ENCODE results near the gene INPP5E.

DNA sequence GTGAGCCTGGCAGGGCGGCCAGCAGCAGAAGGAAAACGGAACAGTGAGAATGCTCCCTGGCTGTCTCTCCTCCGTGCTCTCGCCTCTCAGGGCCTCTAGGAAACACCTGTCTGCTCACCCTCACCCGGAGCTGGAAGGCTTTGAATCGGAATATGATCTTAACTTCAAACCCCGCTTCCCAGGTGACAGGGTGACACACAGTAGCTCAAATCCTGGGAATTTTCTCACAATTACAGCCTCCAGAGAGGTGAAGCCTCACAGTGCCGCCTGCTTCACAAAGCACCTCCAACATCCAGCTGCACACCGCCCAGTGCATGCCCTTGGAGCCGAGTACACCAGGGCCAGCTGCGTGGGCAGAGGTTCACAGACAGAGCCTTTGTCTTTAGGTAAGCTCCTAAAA lies 30.7 kb upstream of the INPP5E start:
- TF ChIP-seq, protein P1, sequence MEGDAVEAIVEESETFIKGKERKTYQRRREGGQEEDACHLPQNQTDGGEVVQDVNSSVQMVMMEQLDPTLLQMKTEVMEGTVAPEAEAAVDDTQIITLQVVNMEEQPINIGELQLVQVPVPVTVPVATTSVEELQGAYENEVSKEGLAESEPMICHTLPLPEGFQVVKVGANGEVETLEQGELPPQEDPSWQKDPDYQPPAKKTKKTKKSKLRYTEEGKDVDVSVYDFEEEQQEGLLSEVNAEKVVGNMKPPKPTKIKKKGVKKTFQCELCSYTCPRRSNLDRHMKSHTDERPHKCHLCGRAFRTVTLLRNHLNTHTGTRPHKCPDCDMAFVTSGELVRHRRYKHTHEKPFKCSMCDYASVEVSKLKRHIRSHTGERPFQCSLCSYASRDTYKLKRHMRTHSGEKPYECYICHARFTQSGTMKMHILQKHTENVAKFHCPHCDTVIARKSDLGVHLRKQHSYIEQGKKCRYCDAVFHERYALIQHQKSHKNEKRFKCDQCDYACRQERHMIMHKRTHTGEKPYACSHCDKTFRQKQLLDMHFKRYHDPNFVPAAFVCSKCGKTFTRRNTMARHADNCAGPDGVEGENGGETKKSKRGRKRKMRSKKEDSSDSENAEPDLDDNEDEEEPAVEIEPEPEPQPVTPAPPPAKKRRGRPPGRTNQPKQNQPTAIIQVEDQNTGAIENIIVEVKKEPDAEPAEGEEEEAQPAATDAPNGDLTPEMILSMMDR (IDR thresholded peaks at IDR 0.05; ENCODE audit: low read length) = no peak
- no peak for TF ChIP-seq EZH2 (optimal IDR thresholded peaks at IDR 0.05; ENCODE audit: low read depth, low read length)

Data from MM.1S (cell line).